Activated CD8-positive, alpha-beta memory T cell treated with anti-CD3 and anti-CD28 coated beads, Interleukin-2, amount 50 U/mL, for 48 hours (primary cell): ENCODE measurements around the gene ALDH3A2.
"Not testable (repeated sequence)": the region's sequence is repeated elsewhere in the genome, so short reads cannot be mapped to it uniquely, and the experiment has no call there.

ENCODE experiments used
- DNase-seq: peaks from one replicate; pipeline ENCODE4 v3.0.0-alpha.2; 2020

ALDH3A2 gene

DNA sequence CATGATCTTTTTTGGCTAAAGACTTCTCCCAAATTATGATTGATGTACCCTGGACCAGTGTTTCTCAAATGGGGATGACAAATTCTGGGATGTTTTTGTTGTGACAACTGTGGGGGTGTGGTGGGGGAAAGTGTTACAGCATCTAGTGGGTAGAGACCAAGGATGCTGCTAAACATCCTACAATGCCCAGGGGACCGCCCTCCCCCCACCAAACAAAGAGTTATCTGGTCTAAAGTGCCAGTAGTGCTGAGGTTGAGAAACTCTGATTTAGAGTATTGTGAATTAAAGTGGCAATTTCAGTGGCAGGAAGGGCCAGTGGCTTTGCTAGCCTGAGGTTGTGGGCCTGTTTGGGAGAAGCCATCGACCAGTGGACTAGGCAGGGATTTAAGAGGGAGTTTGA lies 34.6 kb downstream of the ALDH3A2 start:
- DNase-seq, result no peak

DNA sequence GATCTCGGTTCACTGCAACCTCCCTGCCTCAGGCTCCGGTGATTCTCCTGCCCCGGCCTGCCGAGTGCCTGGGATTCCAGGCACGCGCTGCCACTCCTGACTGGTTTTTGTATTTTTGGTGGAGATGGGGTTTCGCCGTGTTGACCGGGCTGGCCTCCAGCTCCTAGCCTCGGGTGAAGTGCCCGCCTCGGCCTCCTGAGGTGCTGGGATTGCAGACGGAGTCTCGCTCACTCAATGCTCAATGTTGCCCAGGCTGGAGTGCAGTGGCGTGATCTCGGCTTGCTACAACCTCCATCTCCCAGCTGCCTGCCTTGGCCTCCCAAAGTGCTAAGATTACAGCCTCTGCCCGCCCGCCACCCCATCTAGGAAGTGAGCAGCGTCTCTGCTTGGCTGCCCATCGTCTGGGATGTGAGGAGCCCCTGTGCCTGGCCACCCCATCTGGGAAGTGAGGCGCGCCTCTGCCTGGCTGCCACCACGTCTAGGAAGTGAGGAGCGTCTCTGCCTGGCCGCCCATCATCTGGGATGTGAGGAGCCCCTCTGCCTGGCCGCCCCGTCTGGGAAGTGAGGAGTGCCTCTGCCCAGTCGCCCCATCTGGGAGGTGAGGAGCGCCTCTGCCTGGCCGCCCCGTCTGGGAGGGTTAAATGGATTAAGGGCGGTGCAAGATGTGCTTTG lies 36.5 kb downstream of the ALDH3A2 start:
- not testable (repeated sequence) for DNase-seq

- no peak for DNase-seq
Measured at GRCh38 chr17:19686400-19687090, 38.0 kb downstream of the ALDH3A2 start.

DNA sequence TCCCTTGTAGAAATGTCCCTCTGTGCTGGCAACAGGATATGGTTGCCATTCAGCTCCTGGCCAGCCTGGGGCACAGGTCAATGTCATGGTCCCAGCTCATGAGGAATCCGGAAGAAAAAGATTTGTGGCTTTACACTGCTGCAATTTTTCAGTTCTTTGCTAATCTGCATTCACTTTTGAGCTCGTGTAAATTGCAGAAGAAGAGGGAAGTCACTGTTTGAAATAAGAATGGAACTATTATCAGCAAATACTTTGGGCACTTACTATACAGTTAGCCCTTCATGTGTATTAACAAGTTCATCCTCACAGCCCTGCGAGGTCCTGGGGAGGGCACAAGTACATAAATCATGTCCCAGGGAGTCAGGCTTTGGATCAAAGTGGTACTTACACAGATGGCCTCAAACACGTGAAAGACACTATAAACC lies 53.7 kb downstream of the ALDH3A2 start:
- DNase-seq, result no peak

- no peak for DNase-seq
Measured at GRCh38 chr17:19703106-19703827, 54.7 kb downstream of the ALDH3A2 start.

DNA sequence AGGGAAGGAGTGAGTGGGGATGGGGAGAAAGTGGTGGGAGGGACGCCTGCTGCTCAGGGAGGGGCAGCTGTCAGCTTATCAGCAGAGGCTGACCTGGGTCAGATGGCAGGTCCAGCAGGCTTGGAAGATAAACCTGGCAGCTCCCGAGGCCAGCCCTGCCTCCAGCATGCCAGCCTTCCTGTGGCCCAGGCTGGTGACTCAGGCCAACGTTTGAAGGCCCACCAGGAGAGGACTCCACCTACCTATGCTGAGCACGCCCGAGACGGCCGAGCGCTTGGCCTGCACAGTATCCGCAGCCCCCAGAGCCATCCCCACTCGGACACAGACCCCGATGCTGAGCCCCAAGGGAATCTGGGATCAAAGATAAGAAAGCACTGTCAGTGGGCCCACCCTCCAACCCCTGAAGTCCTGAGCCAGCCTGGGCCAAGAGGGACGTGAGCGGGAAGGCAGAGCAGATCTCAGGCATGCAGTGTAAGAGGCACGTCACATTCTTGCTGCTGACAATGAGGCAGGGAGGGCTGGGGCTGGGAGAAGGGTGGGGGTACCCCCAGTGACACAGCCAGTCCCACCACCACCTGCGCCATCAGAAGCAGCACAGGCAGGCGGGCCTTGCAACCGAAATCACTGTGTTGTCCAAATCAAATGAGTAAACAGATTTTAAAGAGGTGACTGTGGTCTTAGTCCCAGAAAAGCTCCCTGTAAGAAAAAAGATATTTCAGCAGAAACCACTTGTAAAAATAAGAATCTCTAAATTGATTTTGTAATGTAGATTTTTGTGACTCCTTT lies 55.5 kb downstream of the ALDH3A2 start:
- DNase-seq, result no peak

- no peak for DNase-seq
Measured at GRCh38 chr17:19705201-19705600, 56.6 kb downstream of the ALDH3A2 start.

GRCh38 chr17:19705771-19706770 lies 57.5 kb downstream of the ALDH3A2 start:
- no peak for DNase-seq

GRCh38 chr17:19706791-19707727 lies 58.5 kb downstream of the ALDH3A2 start:
- DNase-seq, result no peak

- DNase-seq, result no peak
Measured at GRCh38 chr17:19707728-19708221, 59.2 kb downstream of the ALDH3A2 start.

DNA sequence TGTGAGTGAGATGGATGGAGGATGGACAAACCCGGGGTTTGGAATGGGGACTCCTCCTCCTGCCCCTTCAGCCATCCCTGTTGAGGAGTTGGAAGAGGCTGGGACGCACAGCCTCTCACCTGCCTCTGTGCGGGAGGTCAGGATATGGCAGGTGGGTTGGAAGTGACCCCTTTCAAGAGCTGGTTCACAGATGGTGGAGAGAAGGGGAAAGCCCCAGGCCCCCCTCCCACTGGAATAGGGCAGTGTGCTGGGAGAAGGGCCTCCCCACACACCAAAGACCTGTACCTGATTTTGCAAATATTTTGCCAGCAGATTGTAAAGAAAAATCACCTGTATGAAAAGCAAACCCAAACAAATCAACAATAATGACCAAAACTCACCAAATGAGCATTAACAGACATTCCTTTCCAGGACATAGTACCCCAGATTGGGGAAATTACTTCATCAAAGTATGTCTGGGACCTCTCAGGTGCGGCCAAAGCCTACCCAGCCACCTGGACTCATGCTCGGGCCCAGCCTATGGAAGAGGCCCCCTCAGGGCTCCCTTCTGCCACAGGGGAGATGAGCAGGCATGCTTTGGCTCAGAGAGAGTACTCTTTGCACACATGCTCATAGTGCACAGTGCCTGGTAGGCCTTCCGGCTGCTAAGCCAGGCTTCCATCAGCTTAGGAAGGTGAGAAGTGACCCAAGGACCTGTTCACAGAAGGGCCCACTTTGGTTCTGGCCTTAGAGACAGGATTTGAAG lies 60.1 kb downstream of the ALDH3A2 start:
- DNase-seq, result no peak

- no peak for DNase-seq
Measured at GRCh38 chr17:19709841-19710240, 61.3 kb downstream of the ALDH3A2 start.

GRCh38 chr17:19712436-19713004 lies 64.0 kb downstream of the ALDH3A2 start:
- no peak for DNase-seq

DNA sequence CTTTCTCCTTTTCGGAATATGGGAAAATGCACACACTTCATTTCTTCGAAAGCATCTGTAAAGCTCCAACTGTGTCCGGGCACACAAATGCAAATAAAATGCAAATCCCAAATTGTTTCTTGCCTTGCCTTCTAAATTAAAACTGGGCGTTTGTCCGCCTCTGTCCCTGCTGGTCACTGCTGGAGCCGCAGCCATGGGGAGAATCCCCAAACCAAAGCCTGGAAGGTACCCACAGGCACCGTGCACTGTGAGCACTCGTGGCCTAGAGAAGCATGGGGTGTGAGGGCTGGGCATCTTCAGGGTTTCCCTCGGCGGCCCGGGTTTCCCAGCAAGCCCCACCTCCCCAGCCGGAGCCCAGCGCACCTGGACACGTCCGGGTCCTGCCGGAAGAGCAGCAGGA lies 64.9 kb downstream of the ALDH3A2 start:
- no peak for DNase-seq

DNA sequence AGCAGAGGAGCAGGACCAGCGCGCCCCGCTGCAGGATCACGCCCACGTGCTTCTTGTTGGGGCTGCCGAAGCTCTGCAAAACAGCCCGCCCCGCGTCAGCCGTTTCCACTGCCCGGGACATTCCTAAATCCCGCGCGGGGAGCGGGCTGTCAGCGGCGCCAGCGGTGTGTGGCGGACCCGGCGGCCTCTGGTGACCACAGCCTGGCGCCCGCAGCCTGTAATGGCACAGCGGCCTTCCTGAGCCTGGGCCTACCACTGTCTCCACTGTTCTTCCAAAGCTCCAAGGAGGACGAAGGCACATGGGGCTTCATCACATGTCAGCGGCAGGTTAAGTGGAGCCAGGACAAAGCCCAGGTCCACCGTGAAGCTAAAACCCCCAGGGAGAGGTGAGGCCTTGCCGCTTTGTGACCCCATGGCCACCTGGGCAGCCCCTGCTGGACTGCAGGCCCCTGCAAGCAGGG lies 65.4 kb downstream of the ALDH3A2 start:
- no peak for DNase-seq

DNA sequence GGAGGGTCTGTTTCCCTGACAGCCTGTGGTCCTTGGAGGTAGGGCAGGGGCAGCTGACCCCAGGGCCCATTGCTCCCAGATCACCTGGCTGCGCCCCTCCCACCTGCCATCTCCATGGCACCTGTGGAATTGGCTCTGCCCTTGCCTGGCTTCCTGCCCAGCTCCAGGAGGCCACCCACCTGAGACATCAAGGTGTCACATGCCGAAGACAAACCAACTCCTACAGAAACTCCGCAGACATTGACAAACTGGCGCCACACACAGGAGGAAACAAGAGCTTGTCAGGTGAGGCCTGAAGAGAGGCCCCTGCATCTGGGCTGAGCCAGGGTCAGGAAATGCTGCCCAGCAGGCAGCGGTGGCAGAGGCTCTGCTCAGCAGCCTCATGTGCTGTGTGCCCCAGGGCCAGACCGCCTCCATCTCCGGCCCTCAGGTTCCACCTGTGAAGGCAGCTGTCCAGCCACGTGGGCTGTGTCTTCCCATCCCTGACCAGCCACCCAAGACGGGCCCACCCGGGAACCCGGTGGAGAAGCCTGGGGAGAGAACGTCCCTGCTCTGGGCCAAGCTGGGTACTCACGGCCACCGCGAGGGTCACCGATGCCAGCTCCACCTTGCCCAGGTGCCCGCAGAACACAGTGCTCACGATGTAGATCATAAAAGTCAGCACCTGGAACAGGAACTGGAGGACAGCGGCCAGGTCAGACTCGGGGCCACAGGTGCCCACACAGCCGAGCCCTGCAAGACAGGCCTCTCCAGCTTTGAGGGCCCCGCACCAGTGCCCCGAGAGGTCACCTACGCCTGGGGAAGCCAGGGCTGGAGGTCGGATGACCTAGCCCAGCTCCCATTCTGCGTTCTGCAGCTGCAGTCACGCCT lies 66.2 kb downstream of the ALDH3A2 start:
- DNase-seq, result no peak

DNA sequence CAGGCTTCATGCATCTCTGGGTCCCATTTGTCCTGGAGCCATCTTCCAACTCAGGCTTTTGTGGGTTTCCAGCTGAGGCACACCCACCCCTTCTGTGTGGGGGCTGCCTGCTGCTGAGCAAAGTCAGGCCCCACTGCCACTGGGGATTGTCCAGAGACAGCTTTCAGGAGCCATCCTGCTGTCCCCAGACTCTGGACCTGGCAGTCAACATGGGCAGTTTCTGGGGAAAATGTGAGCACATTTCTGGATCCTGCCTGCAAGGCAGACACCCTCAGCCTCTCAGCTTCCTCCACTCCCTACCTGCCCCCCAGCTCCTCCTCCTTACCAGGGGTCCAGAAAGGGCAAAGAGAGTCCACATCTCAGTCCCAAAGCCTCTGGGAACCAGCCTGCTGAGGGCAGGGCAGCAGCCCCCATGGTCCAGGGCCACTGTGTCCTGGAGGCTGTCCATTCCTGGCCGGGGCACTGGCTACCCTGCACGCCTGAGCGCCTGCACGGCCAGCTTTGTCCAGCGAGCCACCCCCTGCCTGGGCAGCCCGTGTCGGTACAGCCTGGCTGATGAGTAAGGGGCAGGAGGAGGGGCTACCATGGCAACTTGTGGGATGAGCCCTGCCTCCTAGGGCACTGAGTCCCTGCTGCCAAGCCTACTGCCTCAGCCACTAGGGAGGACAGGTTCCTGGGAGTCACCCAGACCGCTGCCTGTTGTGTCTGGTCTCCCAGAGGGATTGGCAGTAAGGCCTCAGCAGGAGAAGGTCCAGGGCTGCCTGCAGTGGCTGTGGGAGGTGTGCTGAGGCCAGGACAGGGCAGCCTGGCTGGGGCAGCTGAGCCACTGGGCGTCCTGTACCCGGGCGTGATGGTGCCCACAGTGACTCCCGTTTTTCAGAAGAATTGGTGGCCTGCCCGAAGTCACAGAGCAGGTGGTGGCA lies 67.8 kb downstream of the ALDH3A2 start, which contains the start of gene SLC47A2:
Gene SLC47A2, minus strand, starts transcription at position 477 of the 923 bp plus-strand sequence. Its CDS starts 29 bp downstream, at position 448.
- no peak for DNase-seq
